ENCODE data around the gene SEMA5A. TPM values are rescaled to one million over a fixed set of nuclear protein-coding genes. Genes with fewer than 3 reads are reported as not detected.

Gene SEMA5A
- total and polyA plus RNA-seq, 2 donors (not counting 1 experiment from before 2014, with no cell fraction given): not detected

DNA sequence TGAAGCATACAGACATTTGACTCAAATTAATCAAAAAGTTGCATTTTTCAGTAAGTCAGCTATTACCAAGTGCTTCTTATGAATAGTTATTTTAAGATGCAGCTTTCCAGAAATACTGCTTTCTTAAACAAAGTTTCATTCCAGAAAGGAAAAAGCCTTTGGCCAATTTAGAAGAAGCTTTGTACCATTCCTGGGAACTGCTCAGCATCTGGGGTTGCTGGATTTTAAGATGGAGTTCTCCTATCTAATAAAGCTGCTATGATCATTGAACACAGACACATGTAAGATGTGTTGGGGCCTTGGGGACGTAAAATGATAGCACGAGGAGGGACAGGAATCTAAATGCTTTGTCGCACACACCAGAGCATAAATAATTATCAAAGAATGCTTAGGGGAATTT, 130.8 kb downstream of the SEMA5A start:
- WGBS (ENCODE audit: insufficient coverage): no CpG with 5 or more reads among the region's 3 CpGs
- ATAC-seq (ENCODE audit: low read depth) (no peak), DNase-seq (no peak)
- CTCF ChIA-PET: no interaction called here
- H3K4me1 ChIP-seq (ENCODE audit: control insufficient read depth in 2 of 2, insufficient read depth in 2 of 2, low read length in 2 of 2): no peaks in the 10 kb centered on the region
- Mint-ChIP-seq H3K27ac (no peak overlapping the region), H3K4me1 (no peaks in the 10 kb centered on the region), H3K4me3 (no peak overlapping the region), H3K9me3 (ENCODE audit: insufficient read depth) (no peaks in the 10 kb centered on the region), H3K27me3 (no peaks in the 10 kb centered on the region)
- H2AFZ ChIP-seq (ENCODE audit: insufficient read depth, low read depth, low read length, poor library complexity, severe bottlenecking): no peak overlapping the region
- H3K27ac ChIP-seq (ENCODE audit: low read length in 2 of 2): no peak overlapping the region
- H3K4me2 ChIP-seq (replicated peaks; ENCODE audit: low read depth, low read length, poor library complexity, severe bottlenecking): no peak overlapping the region
- intact Hi-C loops (cut with micrococcal nuclease): no loop called here
- H3K79me2 ChIP-seq (ENCODE audit: control insufficient read depth, insufficient read depth, low read length): no peaks in the 10 kb centered on the region
- no peak overlapping the region for H3K9ac ChIP-seq (ENCODE audit: low read length)
- POLR2A ChIA-PET: no interaction called here
- no peaks in the 10 kb centered on the region for H4K20me1 ChIP-seq (ENCODE audit: control insufficient read depth, insufficient read depth, low read length, poor library complexity, severe bottlenecking)
- no peak for TF ChIP-seq EZH2 (IDR thresholded peaks at IDR 0.05; ENCODE audit: borderline replicate concordance, insufficient read depth, low read depth, low read length, poor library complexity, severe bottlenecking)
- TF ChIP-seq, protein P1, sequence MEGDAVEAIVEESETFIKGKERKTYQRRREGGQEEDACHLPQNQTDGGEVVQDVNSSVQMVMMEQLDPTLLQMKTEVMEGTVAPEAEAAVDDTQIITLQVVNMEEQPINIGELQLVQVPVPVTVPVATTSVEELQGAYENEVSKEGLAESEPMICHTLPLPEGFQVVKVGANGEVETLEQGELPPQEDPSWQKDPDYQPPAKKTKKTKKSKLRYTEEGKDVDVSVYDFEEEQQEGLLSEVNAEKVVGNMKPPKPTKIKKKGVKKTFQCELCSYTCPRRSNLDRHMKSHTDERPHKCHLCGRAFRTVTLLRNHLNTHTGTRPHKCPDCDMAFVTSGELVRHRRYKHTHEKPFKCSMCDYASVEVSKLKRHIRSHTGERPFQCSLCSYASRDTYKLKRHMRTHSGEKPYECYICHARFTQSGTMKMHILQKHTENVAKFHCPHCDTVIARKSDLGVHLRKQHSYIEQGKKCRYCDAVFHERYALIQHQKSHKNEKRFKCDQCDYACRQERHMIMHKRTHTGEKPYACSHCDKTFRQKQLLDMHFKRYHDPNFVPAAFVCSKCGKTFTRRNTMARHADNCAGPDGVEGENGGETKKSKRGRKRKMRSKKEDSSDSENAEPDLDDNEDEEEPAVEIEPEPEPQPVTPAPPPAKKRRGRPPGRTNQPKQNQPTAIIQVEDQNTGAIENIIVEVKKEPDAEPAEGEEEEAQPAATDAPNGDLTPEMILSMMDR (IDR thresholded peaks at IDR 0.05): no peak
- H3K4me3 ChIP-seq (ENCODE audit: control extremely low read depth in 1 of 5, extremely low read depth in 1 of 5, insufficient read depth in 1 of 5, low read depth in 2 of 5, low read length in 4 of 5): no peak overlapping the region
- H3K9me3 ChIP-seq (ENCODE audit: control extremely low read depth in 1 of 3, control insufficient read depth in 2 of 3, insufficient read depth in 1 of 3, low read length in 2 of 3): peaks cover 0 to 2% (median 0%) of the 10 kb centered on the region in 3 donors
- H3K27me3 ChIP-seq (replicated peaks in 1 of 4; ENCODE audit: control extremely low read depth in 1 of 4, control insufficient read depth in 3 of 4, insufficient read depth in 4 of 4, low read length in 3 of 4): no peaks in the 10 kb centered on the region
- H3K36me3 ChIP-seq (replicated peaks in 1 of 2; ENCODE audit: control extremely low read depth in 1 of 2, control insufficient read depth in 1 of 2, extremely low read depth in 1 of 2, insufficient read depth in 2 of 2, low read length in 1 of 2): no peaks in the 10 kb centered on the region

DNA sequence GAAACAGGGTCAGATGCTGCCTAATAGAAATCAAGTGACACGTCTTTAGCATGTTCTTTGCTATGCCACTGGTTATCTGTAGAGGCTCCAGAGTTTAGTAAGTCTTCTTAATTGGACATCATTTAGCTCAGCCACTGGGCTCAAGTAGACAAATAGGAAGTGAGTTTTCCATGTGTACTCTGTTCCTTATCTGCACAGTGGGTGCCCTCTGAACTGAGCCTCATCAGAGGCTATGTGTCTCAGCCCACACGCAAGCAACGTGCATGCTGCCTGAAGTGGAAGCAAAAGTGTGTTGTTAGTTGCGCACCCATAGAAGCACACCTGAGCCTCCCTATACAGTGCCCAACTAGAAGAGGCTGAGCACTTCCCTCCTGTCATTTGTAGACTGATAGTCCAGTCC, 134.7 kb downstream of the SEMA5A start:
- Histone ChIP-seq H3K4me3 (ENCODE audit: control extremely low read depth in 1 of 5, extremely low read depth in 1 of 5, insufficient read depth in 1 of 5, low read depth in 2 of 5, low read length in 4 of 5) (no peak overlapping the region), H2AFZ (ENCODE audit: insufficient read depth, low read depth, low read length, poor library complexity, severe bottlenecking) (no peak overlapping the region), H3K36me3 (replicated peaks in 1 of 2; ENCODE audit: control extremely low read depth in 1 of 2, control insufficient read depth in 1 of 2, extremely low read depth in 1 of 2, insufficient read depth in 2 of 2, low read length in 1 of 2) (no peaks in the 10 kb centered on the region), H3K27ac (ENCODE audit: low read length in 2 of 2) (no peak overlapping the region), H3K9me3 (ENCODE audit: control extremely low read depth in 1 of 3, control insufficient read depth in 2 of 3, insufficient read depth in 1 of 3, low read length in 2 of 3) (peaks cover 0 to 6% (median 0%) of the 10 kb centered on the region in 3 donors), H3K4me2 (replicated peaks; ENCODE audit: low read depth, low read length, poor library complexity, severe bottlenecking) (no peak overlapping the region), H4K20me1 (ENCODE audit: control insufficient read depth, insufficient read depth, low read length, poor library complexity, severe bottlenecking) (no peaks in the 10 kb centered on the region), H3K79me2 (ENCODE audit: control insufficient read depth, insufficient read depth, low read length) (no peaks in the 10 kb centered on the region), H3K4me1 (ENCODE audit: control insufficient read depth in 2 of 2, insufficient read depth in 2 of 2, low read length in 2 of 2) (no peaks in the 10 kb centered on the region), H3K27me3 (replicated peaks in 1 of 4; ENCODE audit: control extremely low read depth in 1 of 4, control insufficient read depth in 3 of 4, insufficient read depth in 4 of 4, low read length in 3 of 4) (no peaks in the 10 kb centered on the region), H3K9ac (ENCODE audit: low read length) (no peak overlapping the region)
- POLR2A ChIA-PET: no interaction called here
- no peaks in the 10 kb centered on the region for H3K9me3 Mint-ChIP-seq (ENCODE audit: insufficient read depth)
- no peaks in the 10 kb centered on the region for H3K27me3 Mint-ChIP-seq
- no peak overlapping the region for H3K4me3 Mint-ChIP-seq
- ATAC-seq (ENCODE audit: low read depth): no peak
- H3K27ac Mint-ChIP-seq: no peak overlapping the region
- no peak for TF ChIP-seq EZH2 (IDR thresholded peaks at IDR 0.05; ENCODE audit: borderline replicate concordance, insufficient read depth, low read depth, low read length, poor library complexity, severe bottlenecking)
- TF ChIP-seq, protein P1 (IDR thresholded peaks at IDR 0.05): no peak
- WGBS (ENCODE audit: insufficient coverage): 50% methylated on average over 1 of the region's 4 CpGs
- no peak for DNase-seq
- CTCF ChIA-PET: no interaction called here
- no peaks in the 10 kb centered on the region for H3K4me1 Mint-ChIP-seq
- intact Hi-C loops (cut with micrococcal nuclease): no loop called here

Measured in B cell (primary cell).